Fibroblast of skin of right quadriceps (primary cell): ENCODE data around the gene ACTN2.
"Not testable (repeated sequence)": the region's sequence is repeated elsewhere in the genome, so short reads cannot be mapped to it uniquely, and the experiment has no call there.

Source experiments
- DNase-seq: peaks from one replicate; pipeline ENCODE4 v3.0.0-alpha.2; 2013

The ACTN2 gene

GRCh38 chr1:236685917-236686814 is at the start of gene ACTN2:
TSS of gene ACTN2 (plus strand) at chr1:236686499. CDS start at chr1:236686674, 175 bp downstream.
- peak; percentile 31 for DNase-seq

- no peak for DNase-seq
Measured at GRCh38 chr1:236638945-236639344, 47.4 kb upstream of the ACTN2 start.

- no peak for DNase-seq
Measured at GRCh38 chr1:236639686-236640085, 46.6 kb upstream of the ACTN2 start.

GRCh38 chr1:236642763-236643162 is 43.5 kb upstream of the ACTN2 start:
- no peak for DNase-seq

GRCh38 chr1:236645016-236645680 is 41.2 kb upstream of the ACTN2 start:
- DNase-seq = no peak

GRCh38 chr1:236654511-236654910 is 31.8 kb upstream of the ACTN2 start:
- DNase-seq = no peak

- DNase-seq = no peak
Measured at GRCh38 chr1:236654957-236655356, 31.3 kb upstream of the ACTN2 start.

- no peak for DNase-seq
Measured at GRCh38 chr1:236657398-236657797, 28.9 kb upstream of the ACTN2 start.

- no peak for DNase-seq
Measured at GRCh38 chr1:236659792-236660587, 26.3 kb upstream of the ACTN2 start.

- no peak for DNase-seq
Measured at GRCh38 chr1:236663934-236664333, 22.4 kb upstream of the ACTN2 start.

GRCh38 chr1:236668909-236669308 is 17.4 kb upstream of the ACTN2 start:
- not testable (repeated sequence) for DNase-seq

GRCh38 chr1:236670060-236670459 is 16.2 kb upstream of the ACTN2 start:
- DNase-seq = no peak

- DNase-seq = peak; percentile 11
Measured at GRCh38 chr1:236673289-236673919, 12.9 kb upstream of the ACTN2 start.

- no peak for DNase-seq
Measured at GRCh38 chr1:236677641-236678235, 8.6 kb upstream of the ACTN2 start.

- DNase-seq = no peak
Measured at GRCh38 chr1:236681219-236681618, 5.1 kb upstream of the ACTN2 start.

GRCh38 chr1:236685205-236685916 is 938 bp upstream of the ACTN2 start:
- no peak for DNase-seq

GRCh38 chr1:236686815-236687160 is 489 bp downstream of the ACTN2 start:
- DNase-seq = no peak

GRCh38 chr1:236687273-236687672 is 974 bp downstream of the ACTN2 start:
- no peak for DNase-seq

GRCh38 chr1:236688705-236689104 is 2.4 kb downstream of the ACTN2 start:
- DNase-seq = no peak

- DNase-seq = no peak
Measured at GRCh38 chr1:236689713-236690569, 3.6 kb downstream of the ACTN2 start.

GRCh38 chr1:236691348-236691747 is 5.0 kb downstream of the ACTN2 start:
- DNase-seq = no peak
